ENCODE measurements around the gene CTLA4. TPM values are rescaled to one million over a fixed set of nuclear protein-coding genes. Genes with fewer than 3 reads are reported as not detected.
A peak's percentile ranks its signal among the peaks of the same experiment; 100 is the strongest.
"Not testable (repeated sequence)": the region's sequence is repeated elsewhere in the genome, so short reads cannot be mapped to it uniquely, and the experiment has no call there.

The CTLA4 gene
- total RNA-seq, 1 donor from 2014 or later: 0.22 TPM

GRCh38 chr2:203853271-203853670 is 14.3 kb upstream of the CTLA4 start:
- intact Hi-C loops (cut with DNase I): no loop called here
- no peak for DNase-seq
- ATAC-seq (ENCODE audit: poor library complexity): no peak

DNA sequence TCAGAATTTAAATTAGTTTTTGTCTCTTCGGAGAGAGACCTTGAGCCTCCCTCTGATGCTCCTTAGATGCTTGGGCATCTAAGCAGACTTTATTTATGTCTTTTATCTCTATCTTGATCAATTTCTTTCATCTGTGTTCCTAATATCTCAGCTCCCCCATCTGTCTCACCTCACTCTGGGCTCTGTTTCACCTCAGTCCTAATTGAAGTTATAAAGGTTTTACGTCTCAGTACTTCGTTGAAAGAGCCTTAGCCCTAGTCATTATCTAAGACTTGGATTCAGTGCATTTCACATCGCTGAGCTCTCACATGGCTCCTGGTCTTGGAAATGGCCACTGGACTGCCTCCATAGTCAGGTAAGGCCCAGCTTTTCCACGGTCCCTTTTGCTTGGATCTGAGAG is 13.8 kb upstream of the CTLA4 start:
- no peak for ATAC-seq (ENCODE audit: poor library complexity)
- intact Hi-C loops (cut with DNase I): no loop called here
- DNase-seq: no peak

- intact Hi-C loops (cut with DNase I): no loop called here
- DNase-seq (no peak), ATAC-seq (ENCODE audit: poor library complexity) (no peak)
Observed at GRCh38 chr2:203855274-203855673, 12.3 kb upstream of the CTLA4 start.

DNA sequence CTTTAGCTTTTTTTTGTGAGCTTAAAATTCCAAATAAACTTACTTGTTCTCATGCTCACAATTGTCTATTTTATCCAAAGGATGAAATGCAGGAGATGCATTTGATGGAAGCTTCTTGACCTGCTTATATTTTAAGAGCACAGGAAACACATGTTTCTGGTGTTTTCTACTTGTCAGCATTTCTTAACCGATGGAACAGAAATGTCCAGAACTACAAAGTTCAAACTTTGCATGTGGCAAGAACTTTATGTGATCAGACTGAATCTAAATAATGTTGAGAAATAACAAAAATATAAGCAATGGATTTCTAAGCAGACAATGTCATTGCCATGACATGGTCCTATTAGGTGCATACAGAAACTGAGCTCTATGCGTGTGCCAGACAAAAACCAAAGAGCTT is 9.9 kb upstream of the CTLA4 start:
- ATAC-seq (ENCODE audit: poor library complexity) (no peak), DNase-seq (no peak)
- intact Hi-C loops (cut with DNase I): no loop called here

DNA sequence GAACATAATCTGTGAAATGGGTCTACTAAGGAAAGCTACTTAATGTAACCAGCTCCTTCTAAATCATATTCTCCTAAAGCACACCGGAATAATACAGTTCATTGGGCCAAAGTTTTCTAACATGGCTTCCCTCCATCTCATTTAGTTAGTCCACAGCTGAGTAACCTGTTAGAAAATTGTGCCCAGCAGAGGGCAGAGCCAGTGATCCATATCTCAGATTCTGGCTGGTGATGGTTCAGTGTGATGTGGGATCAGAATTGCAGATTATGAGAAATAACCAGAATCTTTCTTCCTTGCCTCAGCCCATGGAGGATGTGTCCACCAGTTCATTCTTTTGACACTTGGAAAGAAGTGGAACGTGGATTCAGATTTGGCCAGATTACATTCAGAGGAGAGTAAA is 9.4 kb upstream of the CTLA4 start:
- intact Hi-C loops (cut with DNase I): no loop called here
- ATAC-seq (ENCODE audit: poor library complexity): no peak
- no peak for DNase-seq

GRCh38 chr2:203859030-203859789 is 8.4 kb upstream of the CTLA4 start:
- DNase-seq: no peak
- ATAC-seq (ENCODE audit: poor library complexity): no peak
- intact Hi-C loops (cut with DNase I): no loop called here

DNA sequence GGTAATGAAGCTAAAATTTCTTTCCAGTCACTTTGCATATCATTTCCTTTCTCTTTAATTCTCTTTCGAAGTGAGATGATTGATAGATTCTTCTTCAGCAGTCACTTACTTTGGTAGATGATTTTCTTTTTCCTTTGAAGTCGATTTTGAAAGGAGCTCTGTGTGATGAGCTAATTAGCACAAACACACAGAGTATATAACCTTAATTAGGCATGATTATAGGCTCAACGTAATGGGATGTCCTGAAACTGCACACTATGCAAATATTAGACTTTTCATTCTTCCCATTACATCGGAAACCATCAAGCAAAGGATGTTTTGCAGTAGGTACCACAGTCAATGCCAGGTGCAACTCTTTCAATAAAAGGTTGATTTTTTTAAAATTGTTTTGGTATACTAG is 6.4 kb upstream of the CTLA4 start:
- intact Hi-C loops (cut with DNase I): no loop called here
- no peak for DNase-seq
- no peak for ATAC-seq (ENCODE audit: poor library complexity)

DNA sequence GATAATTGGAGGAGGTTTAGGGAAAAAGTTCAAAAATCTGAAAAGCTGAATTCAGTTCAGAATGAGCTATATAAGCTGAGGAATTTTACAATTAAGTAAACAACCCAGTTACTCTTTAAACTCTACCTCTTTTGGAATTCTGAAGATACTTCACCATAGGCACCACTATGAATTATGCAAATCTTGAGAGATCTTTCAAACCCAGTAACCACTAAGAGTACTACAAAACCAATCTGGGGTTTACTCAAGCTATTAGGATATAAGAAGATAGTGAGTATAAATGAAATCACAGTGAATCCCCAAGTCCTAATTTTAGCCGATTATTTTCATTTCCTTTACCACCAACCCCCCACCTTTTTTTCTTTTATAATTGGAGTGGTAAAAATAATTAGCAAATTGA is 6.0 kb upstream of the CTLA4 start:
- no peak for ATAC-seq (ENCODE audit: poor library complexity)
- DNase-seq: no peak
- intact Hi-C loops (cut with DNase I): no loop called here

- DNase-seq: no peak
- intact Hi-C loops (cut with DNase I): no loop called here
- ATAC-seq (ENCODE audit: poor library complexity): no peak
Observed at GRCh38 chr2:203869223-203870042, 1.9 kb downstream of the CTLA4 start.

DNA sequence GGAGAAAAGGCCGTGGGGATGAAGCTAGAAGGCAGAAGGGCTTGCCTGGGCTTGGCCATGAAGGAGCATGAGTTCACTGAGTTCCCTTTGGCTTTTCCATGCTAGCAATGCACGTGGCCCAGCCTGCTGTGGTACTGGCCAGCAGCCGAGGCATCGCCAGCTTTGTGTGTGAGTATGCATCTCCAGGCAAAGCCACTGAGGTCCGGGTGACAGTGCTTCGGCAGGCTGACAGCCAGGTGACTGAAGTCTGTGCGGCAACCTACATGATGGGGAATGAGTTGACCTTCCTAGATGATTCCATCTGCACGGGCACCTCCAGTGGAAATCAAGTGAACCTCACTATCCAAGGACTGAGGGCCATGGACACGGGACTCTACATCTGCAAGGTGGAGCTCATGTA is 2.9 kb downstream of the CTLA4 start:
- DNase-seq: no peak
- ATAC-seq (ENCODE audit: poor library complexity): no peak
- intact Hi-C loops (cut with DNase I): no loop called here

GRCh38 chr2:203870941-203871340 is 3.4 kb downstream of the CTLA4 start:
- DNase-seq (no peak), ATAC-seq (ENCODE audit: poor library complexity) (peak; percentile 45)
- intact Hi-C loops (cut with DNase I): no loop called here

GRCh38 chr2:203871371-203871983 is 3.9 kb downstream of the CTLA4 start:
- intact Hi-C loops (cut with DNase I): no loop called here
- DNase-seq: no peak
- ATAC-seq (ENCODE audit: poor library complexity): peak; percentile 27

DNA sequence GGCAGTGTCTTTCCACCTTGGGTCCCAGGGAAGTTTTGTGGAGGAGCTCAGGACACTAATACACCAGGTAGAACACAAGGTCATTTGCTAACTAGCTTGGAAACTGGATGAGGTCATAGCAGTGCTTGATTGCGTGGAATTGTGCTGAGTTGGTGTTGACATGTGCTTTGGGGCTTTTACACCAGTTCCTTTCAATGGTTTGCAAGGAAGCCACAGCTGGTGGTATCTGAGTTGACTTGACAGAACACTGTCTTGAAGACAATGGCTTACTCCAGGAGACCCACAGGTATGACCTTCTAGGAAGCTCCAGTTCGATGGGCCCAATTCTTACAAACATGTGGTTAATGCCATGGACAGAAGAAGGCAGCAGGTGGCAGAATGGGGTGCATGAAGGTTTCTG is 5.9 kb downstream of the CTLA4 start:
- intact Hi-C loops (cut with DNase I): no loop called here
- no peak for DNase-seq
- no peak for ATAC-seq (ENCODE audit: poor library complexity)

DNA sequence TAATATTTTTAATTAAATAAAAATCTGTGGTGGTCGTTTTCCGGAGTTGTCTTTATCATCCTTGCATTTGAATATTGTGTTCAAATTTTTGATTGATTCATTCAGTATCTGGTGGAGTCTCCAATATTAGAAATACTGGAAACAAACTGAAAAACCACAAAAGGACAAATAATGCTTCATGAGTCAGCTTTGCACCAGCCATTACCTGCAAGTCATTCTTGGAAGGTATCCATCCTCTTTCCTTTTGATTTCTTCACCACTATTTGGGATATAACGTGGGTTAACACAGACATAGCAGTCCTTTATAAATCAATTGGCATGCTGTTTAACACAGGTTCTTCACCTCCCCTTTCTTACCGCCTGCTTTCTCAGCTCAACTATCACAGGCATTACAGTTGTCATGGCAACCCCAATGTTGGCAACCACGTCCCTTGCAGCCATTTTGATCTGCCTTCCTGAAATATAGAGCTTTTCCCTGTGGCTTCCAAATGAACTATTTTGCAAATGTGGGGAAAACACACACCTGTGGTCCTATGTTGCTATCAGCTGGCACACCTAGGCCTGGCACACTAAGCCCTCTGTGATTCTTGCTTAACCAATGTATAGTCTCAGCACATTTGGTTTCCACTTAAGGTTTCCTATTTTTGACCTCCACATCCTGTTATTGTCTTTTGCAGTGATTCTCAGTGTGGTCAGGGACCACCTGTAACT is 6.5 kb downstream of the CTLA4 start:
- intact Hi-C loops (cut with DNase I): no loop called here
- DNase-seq (no peak), ATAC-seq (ENCODE audit: poor library complexity) (no peak)

GRCh38 chr2:203875471-203875870 is 7.9 kb downstream of the CTLA4 start:
- intact Hi-C loops (cut with DNase I): no loop called here
- ATAC-seq (ENCODE audit: poor library complexity): no peak

DNA sequence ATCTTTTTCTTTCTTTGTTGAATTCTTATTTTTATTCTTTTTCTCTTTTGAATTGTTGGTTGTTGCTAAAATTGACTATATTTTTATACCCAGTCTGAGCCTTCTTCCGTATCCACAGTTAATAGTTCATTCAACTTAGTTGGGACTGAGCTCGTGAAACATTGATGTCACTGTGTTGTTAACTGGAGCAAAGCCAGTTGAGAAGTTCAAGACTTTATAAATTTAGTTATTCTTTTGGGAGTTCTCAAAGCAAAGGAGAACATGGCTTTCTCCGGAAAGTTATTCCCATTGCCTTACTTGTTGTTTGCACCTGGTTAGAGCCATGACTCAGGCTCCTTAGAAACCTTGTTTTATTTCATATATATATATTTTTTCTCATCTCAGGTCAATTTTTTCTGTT is 8.8 kb downstream of the CTLA4 start:
- intact Hi-C loops (cut with DNase I): no loop called here
- peak; percentile 34 for ATAC-seq (ENCODE audit: poor library complexity)
- no peak for DNase-seq

More at GRCh38 chr2:203875471-203875870, 7.9 kb downstream of the CTLA4 start:
- DNase-seq: no peak

- ATAC-seq (ENCODE audit: poor library complexity) (no peak), DNase-seq (no peak)
- intact Hi-C loops (cut with DNase I): no loop called here
Observed at GRCh38 chr2:203878063-203878462, 10.5 kb downstream of the CTLA4 start.

- intact Hi-C loops (cut with DNase I): no loop called here
- no peak for ATAC-seq (ENCODE audit: poor library complexity)
- DNase-seq: no peak
Observed at GRCh38 chr2:203880557-203881125, 13.1 kb downstream of the CTLA4 start.

GRCh38 chr2:203881185-203881584 is 13.6 kb downstream of the CTLA4 start:
- ATAC-seq (ENCODE audit: poor library complexity); DNase-seq; intact Hi-C loops (cut with DNase I): not testable (repeated sequence)

All from Right ventricle myocardium superior (tissue), 1 donor.